Mesothelial cell of epicardium (in vitro differentiated cells): ENCODE data around the gene CHAC2. TPM values are rescaled to one million over a fixed set of nuclear protein-coding genes. Genes with fewer than 3 reads are reported as not detected.
"Not testable (repeated sequence)": the region's sequence is repeated elsewhere in the genome, so short reads cannot be mapped to it uniquely, and the experiment has no call there.

ENCODE experiments used
- DNase-seq, 2 experiments: peaks; one replicate each; pipeline ENCODE4 v3.0.0; 2021; ENCODE audit warnings: low spot score in 2 of 2; ENCODE audit not compliant: unreplicated experiment in 2 of 2
- H3K27ac Mint-ChIP-seq: 2 replicates; pipeline ENCODE4 v1.8.0; 2021; ENCODE audit warnings: mixed read lengths
- H3K27me3 Mint-ChIP-seq: 2 replicates; pipeline ENCODE4 v1.8.0; 2021; ENCODE audit warnings: low read depth, mixed read lengths
- H3K36me3 Mint-ChIP-seq: 2 replicates; pipeline ENCODE4 v1.8.0; 2021; ENCODE audit warnings: mixed read lengths
- H3K4me1 Mint-ChIP-seq: 2 replicates; pipeline ENCODE4 v1.8.0; 2021; ENCODE audit warnings: mixed read lengths
- H3K4me3 Mint-ChIP-seq: 2 replicates; pipeline ENCODE4 v1.8.0; 2021; ENCODE audit warnings: mild to moderate bottlenecking, moderate library complexity, mixed read lengths
- H3K9me3 Mint-ChIP-seq: 2 replicates; pipeline ENCODE4 v1.8.0; 2021; ENCODE audit warnings: mixed read lengths
- total RNA-seq: library from RNA; stranded (reverse); gene quantifications from 3 replicates; pipeline ENCODE4 v1.2.1, GENCODE V29; 2021
- TF ChIP-seq, protein P1 (sequence below): fragments of 200-600 bp; sonication (generic); IDR thresholded peaks from one replicate; pipeline ENCODE4 v1.5.0; 2021; ENCODE audit warnings: antibody characterized with exemption; ENCODE audit not compliant: unreplicated experiment

Gene CHAC2
- total RNA-seq, 1 donor from 2014 or later: 1.1 TPM

DNA sequence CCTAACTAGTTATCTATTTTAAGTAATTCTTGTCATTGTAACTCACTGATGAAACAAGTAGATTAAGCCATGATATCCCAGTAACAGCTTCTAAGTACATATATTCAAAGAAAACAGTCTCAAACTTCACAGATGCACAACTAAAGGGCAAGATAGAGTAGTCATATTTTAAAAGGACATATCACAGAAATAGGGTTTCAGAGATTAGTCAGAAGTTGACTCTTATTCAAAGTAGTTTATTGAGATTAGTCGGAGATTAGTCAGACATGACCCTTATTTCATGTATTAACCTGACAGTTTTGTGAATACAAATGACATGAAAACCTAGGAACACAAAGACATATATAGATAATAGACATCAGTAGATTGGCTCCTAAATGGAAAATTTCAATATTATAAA lies 15.9 kb upstream of the CHAC2 start:
- Mint-ChIP-seq H3K9me3 (peaks cover 2% of the 10 kb centered on the region), H3K4me1 (peaks cover 15% of the 10 kb centered on the region), H3K27ac (no peak overlapping the region), H3K27me3 (no peaks in the 10 kb centered on the region), H3K4me3 (no peak overlapping the region), H3K36me3 (peaks cover 33% of the 10 kb centered on the region)
- DNase-seq: no peak
- TF ChIP-seq, protein P1, sequence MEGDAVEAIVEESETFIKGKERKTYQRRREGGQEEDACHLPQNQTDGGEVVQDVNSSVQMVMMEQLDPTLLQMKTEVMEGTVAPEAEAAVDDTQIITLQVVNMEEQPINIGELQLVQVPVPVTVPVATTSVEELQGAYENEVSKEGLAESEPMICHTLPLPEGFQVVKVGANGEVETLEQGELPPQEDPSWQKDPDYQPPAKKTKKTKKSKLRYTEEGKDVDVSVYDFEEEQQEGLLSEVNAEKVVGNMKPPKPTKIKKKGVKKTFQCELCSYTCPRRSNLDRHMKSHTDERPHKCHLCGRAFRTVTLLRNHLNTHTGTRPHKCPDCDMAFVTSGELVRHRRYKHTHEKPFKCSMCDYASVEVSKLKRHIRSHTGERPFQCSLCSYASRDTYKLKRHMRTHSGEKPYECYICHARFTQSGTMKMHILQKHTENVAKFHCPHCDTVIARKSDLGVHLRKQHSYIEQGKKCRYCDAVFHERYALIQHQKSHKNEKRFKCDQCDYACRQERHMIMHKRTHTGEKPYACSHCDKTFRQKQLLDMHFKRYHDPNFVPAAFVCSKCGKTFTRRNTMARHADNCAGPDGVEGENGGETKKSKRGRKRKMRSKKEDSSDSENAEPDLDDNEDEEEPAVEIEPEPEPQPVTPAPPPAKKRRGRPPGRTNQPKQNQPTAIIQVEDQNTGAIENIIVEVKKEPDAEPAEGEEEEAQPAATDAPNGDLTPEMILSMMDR: no peak

DNA sequence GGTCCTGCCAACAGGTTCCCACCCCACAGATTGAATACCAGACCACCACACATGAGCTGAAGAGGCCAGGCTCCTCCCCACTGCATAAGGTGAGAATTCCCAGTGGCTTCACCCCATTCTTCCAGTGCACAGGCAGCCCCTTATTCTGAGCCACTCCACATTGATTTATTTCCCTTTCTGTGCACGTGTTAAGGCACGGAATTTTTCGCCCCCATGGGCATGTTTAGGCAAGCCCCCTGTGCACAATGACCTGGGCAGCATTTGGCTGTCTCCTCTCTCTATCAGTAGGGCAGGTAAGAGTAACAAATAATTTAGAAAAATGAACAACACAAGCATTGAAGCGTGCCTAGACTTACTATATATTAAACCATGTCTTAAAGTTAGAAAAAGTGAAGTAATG lies 15.2 kb upstream of the CHAC2 start:
- peaks cover 5% of the 10 kb centered on the region for H3K9me3 Mint-ChIP-seq
- DNase-seq: no peak
- peaks cover 15% of the 10 kb centered on the region for H3K4me1 Mint-ChIP-seq
- H3K36me3 Mint-ChIP-seq: peaks cover 38% of the 10 kb centered on the region
- H3K27me3 Mint-ChIP-seq: no peaks in the 10 kb centered on the region
- TF ChIP-seq, protein P1: no peak
- H3K27ac Mint-ChIP-seq: peak overlapping the region; percentile 64
- H3K4me3 Mint-ChIP-seq: no peak overlapping the region

DNA sequence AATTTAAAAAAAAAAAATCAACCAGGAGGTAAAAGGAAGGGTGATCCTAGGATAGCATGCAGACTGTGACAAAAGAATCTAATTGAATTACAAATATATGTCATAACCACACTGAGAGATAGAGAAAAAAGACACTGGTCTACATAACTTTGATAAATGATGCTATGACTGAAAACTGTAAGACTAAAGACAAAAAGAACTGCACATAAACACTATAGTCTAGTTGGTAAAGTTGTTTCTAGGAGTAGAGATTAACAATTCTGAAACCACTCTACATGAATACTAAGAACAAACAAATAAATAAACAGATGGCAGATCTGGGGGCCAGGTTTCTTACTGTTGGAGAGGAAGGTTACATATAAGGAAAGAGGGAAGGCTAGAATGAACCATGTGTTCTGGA lies 14.6 kb upstream of the CHAC2 start:
- Mint-ChIP-seq H3K4me3 (no peak overlapping the region), H3K36me3 (peaks cover 37% of the 10 kb centered on the region), H3K27ac (peak overlapping the region; percentile 64), H3K9me3 (peaks cover 9% of the 10 kb centered on the region), H3K4me1 (peaks cover 15% of the 10 kb centered on the region), H3K27me3 (no peaks in the 10 kb centered on the region)
- no peak for DNase-seq
- TF ChIP-seq, protein P1: no peak

DNA sequence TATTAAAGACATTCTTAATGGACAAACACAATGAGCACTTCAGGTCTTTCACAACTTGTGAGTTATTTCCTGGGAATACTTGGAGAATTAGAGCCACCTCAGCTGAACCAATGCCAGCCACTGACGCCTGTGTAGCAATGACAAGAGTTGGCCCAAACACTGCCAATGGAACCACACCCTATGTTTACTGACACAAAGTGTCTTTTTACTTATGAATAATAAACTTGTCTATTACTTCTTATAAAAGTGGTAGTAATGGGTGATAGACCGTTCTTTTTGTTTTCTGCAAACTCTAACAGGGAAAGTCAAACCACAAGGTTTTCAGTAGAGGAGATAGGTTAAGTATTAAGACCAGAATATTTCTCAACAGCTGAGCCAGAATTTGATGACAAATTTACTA lies 12.5 kb upstream of the CHAC2 start:
- Mint-ChIP-seq H3K4me1 (peaks cover 15% of the 10 kb centered on the region), H3K27ac (no peak overlapping the region), H3K4me3 (no peak overlapping the region), H3K9me3 (peaks cover 9% of the 10 kb centered on the region), H3K27me3 (no peaks in the 10 kb centered on the region), H3K36me3 (peaks cover 30% of the 10 kb centered on the region)
- DNase-seq: no peak
- TF ChIP-seq, protein P1: no peak

DNA sequence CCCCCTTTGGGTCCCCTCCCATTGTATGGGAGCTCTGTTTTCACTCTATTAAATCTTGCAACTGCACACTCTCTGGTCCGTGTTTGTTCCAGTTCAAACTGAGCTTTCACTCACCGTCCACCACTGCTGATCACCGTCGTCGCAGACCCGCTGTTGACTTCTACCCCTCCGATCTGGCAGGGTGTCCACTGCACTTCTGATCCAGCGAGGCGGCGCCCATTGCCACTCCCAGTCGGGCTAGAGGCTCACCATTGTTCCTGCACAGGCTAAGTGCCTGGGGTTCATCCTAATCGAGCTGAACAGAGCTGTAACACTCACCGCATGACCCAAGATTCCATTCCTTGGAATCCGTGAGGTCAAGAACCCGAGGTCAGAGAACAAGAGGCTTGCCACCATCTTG lies 11.0 kb upstream of the CHAC2 start:
- no peak overlapping the region for H3K27ac Mint-ChIP-seq
- H3K4me1 Mint-ChIP-seq: peaks cover 13% of the 10 kb centered on the region
- DNase-seq: no peak
- no peak overlapping the region for H3K4me3 Mint-ChIP-seq
- TF ChIP-seq, protein P1: no peak
- peaks cover 9% of the 10 kb centered on the region for H3K9me3 Mint-ChIP-seq
- H3K27me3 Mint-ChIP-seq: no peaks in the 10 kb centered on the region
- peaks cover 37% of the 10 kb centered on the region for H3K36me3 Mint-ChIP-seq

DNA sequence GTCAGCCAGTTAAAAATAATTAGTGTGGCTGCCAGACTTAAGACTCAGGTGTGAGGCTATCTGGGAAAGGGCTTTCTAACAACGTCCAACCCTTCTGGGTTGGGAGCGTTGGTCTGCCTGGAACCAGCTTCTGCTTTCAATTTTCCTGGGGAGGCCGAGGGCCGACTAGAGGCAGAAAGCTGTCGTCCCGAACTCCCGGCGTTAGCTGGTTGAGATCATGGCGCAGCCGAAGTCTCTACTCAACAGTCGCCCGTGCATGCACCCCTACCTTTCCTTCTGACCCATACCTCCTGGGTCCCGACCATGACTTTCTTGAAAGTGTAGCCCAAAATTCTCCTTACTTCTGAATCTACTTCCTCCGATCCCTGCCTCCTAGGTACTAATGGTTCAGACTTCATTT lies 10.4 kb upstream of the CHAC2 start:
- DNase-seq, H3K27ac Mint-ChIP-seq, H3K4me1 Mint-ChIP-seq, H3K4me3 Mint-ChIP-seq, H3K9me3 Mint-ChIP-seq, H3K27me3 Mint-ChIP-seq: not testable (repeated sequence)
- peaks cover 42% of the 10 kb centered on the region for H3K36me3 Mint-ChIP-seq
